GM19438 (cell line): ENCODE data around the gene TMEM26.

Experiments used
- ATAC-seq: cut with Tn5 transposase; IDR thresholded peaks from one replicate; pipeline ENCODE4 v1.9.1; 2021; ENCODE audit warnings: low read depth; ENCODE audit not compliant: unreplicated experiment

TMEM26 gene

DNA sequence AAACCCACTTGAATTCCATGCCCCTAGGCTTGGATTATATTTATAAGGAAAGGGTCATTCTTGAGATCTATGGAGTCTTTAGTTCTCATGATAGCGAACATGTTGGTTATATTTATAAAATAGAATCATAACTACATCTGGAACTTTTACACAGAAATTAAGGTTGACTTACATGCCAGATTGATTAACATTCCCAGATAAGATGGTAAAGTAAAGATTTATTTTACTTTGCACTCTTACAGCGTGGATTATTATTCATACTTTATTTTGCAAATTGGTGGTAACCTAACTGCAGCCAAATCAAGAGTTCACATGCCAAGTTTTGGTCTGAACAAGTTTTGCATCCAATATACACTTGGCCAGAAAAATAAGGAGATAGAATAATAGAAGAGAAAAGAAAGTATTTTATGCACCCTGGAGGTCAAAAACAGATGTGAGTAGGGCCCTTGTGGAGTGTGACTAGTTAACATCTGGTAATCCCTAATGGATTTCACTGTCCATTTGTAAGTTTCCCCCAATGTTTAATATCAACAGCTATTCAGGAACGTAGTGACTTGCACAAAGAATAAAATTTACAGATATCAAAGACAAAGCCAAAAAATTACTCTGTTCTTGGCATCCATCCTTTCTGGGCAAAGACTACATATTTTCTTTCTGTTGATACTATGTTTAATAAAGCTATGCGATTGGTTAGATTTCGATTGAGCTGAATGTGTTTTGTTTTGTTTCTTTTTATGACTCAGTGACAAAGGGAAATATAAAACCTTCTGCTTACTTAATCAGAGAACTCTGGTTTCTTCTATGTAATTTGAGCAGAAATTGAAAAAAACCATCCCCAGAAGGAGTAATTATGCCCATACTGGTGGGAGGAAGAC, 10.1 kb upstream of the TMEM26 start:
- ATAC-seq: no peak

DNA sequence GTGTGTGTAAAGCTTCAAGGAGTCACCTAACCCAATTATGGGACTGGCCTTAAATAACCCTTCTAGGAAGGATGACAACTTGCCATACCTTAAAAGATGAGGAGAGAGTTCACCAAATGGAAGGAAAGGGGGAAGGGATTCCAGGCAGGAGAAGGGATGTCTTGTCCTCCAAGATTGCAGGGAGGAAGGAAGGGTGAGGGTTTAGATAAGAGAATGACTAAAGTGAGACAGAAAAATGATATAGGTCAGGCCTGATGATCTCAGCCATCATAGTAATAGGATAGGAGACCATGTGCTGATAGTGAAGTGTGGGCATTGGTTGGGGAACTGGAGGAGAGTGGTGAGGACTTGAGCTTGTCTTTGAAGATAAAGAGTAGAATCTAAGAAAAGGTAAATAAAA, 7.7 kb upstream of the TMEM26 start:
- no peak for ATAC-seq

DNA sequence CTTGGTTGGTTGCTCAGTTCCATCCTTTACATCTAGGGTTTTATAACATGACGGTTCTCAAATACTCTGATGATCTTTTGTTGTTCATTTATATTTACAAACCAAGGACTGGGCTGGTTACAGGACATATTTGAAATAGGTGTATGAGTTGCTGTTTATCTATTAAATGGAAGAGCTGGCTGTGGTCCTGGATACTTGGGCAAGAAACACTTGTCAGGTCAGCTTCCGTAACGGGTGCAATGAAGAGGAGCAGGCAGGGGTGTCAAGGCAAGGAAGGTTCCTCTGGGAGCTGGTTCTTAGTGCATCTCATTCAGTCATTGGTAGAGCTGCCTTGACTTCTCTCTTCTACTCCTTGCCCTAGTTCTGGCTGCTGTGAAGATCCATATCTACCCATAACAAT, 4.8 kb upstream of the TMEM26 start:
- ATAC-seq: no peak

DNA sequence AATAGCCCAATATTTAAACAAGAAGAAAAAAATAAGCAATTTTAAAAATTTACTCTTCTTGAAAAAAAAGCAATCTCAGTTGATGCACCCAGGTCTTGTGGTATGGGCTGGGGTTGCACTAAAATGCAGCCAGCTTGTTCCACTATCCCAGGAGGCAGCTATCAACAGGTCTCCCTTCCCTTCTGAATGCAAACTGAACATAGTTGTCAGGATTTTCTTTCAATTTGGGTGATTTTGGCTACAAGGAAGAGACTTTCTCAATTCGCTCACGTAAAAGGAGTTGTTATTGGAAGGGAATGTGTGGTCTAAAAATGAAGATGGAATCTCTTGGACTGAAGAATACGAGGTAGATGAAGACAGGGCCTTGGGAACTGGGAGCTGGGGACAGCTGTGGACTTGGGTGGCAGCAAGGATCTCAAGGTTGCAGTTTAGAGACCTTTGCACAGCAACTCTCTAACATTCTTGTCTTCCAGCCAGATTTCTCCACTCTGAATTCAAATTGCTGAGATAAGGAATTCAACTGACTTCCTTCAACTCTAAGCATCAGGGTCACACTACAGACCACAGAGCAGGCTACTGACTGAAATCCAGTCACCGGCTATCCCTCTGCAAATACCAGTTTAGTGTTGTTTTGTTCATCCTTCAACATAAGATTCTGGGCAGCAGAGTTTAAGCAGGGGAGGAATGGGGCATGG, 3.1 kb upstream of the TMEM26 start:
- ATAC-seq: no peak

DNA sequence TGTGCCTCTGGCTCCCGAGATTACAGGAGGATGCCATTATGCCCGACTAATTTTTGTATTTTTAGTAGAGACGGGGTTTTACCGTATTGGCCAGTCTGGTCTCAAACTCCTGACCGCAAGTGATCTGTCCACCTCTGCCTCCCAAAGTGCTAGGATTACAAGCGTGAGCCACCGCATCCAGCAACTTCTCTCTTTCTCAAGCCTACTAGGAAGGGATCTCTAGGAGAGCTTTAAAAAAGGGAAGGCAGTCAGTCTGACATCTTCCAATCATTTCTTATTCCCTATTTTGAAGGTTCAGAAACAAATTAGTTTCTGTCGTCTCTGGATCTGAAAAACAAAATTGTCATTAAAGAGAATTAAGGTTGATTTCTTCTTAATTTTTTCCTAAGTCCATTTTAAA, 2.5 kb upstream of the TMEM26 start:
- ATAC-seq: no peak

DNA sequence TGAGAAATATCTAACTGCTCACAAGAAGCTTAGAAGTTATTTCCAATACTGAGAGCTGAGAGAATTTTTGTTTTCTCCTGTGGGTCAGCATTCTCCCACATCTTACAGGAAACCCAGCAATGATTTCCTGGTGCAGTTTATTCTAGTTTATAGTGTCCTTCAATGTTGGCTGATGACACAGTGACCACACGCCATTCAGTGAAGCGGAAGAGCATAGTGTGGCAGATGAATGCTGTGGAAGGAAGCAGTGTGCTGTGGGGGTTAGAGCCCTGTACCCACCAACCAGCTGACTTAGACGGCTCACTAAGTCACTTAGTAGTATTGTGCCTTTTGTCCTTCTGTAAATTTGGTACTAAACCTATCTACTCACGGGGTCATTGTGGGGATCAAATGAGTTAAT, 1.4 kb upstream of the TMEM26 start:
- ATAC-seq: no peak

DNA sequence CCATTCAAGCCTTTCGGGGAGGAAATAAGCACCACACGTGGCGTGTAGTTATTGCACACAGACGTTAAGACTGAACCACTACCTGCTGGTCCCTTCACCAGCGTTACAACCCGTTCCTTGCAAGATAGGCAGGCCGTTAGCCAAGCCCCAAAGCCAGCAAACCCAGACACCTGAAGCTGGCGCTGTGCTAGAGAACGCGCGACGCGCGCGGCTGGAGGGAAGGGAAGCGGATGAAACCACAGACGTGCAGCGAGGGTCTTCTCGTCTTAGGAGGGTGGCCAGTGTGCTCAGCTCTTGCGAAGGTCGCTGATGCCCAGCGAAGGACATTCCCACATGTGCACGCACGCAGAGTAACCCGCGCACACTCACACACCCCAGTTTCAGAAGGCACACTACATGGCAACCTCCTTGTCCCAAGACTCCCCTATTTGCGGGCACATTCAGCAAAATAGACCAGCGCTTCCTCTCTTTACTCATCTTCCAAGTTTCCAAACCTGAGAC, 980 bp downstream of the TMEM26 start:
- ATAC-seq: no peak

DNA sequence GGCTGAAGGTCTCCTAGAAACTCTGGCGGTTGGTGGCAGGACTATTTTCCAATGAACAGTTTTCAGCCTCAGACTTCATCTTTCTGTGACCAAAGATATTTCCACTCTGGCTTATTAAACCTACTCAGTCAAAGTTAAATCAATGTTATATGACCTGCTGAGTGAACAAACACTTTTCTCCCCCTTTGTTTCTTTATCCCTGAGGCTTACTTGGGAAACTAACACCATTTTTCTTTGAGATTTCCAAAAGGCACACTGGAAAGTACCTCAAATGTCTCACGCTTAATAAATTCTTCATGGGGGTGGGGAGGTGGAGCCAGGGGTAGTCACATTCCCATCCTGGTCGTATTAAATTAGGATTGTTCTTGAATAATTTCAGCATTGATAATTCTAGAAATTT, 1.8 kb downstream of the TMEM26 start:
- no peak for ATAC-seq

DNA sequence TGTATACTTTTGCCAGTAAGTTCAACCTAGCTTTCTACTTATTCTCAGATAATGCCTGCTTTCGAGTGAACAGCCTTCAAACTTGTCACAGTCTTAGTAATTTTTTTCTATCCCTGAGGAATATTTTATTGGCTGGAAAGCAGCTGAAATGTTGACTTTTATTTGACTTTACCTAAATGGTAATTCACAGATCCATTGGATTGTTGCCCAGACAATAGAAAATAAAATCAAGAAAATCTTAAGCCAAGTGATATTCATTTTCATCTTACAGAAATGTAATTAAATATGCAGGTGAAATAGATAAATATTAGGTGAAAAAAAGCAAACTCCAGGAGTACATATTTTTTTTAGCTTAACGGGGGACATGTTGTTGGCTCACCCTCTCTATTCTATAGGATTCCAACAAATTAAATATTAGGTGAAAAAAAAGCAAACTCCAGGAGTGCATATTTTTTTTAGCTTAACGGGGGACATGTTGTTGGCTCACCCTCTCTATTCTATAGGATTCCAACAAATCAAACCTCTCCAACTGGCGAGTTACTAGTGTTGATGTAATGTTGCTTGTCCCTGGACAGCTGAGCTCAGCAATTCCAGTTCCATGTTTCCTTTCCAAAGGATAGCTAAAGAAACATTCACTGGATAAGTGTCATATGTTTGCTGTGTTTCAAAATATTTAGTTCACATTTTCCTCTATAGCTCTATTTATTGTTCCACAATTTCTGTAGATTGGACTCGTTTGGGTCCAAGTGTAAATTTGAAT, 4.2 kb downstream of the TMEM26 start:
- no peak for ATAC-seq

DNA sequence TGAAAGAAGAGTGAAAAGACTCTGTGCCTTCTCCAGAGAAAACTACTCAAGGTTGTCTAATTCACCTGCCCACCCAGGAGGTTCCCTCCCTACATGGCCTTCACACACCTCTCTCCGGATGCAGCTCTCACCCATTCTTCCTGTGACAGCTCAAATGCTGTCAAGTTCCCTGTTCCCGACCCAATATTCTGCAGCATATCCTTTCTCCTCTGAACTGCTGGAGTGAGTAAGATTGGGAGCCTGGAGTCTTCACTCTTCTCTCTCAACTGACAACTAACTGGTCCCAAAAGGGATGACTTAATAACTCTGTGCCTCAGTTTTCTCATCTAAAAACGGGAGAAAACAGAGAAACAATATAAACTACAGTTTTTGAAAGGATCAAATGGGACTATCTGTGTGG, 5.1 kb downstream of the TMEM26 start:
- no peak for ATAC-seq

DNA sequence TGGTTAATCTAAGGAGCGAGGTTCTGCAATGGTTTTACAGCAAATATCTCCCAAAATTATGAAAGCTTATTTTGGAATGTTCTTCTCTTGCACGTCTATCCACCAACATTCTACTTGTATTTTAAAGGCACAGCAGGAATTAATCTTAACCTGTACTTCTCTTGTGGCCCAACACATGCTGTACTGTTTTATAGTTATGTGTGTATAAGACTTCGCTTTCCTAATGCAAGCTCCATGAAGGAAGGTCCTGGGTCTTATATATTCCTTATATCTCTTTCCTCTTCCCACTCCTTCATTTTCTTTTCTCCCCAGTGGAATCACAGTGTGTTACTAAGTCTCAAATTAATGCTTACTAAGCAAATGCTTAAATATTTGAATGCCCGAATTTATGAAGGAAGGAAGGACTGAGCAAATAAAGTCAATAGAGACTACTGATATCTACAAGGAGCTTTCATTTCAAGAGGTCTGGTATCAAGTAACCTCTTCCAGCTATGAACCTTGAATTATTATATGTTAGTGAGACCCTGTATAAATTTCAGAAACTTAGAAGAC, 14.0 kb downstream of the TMEM26 start:
- no peak for ATAC-seq

DNA sequence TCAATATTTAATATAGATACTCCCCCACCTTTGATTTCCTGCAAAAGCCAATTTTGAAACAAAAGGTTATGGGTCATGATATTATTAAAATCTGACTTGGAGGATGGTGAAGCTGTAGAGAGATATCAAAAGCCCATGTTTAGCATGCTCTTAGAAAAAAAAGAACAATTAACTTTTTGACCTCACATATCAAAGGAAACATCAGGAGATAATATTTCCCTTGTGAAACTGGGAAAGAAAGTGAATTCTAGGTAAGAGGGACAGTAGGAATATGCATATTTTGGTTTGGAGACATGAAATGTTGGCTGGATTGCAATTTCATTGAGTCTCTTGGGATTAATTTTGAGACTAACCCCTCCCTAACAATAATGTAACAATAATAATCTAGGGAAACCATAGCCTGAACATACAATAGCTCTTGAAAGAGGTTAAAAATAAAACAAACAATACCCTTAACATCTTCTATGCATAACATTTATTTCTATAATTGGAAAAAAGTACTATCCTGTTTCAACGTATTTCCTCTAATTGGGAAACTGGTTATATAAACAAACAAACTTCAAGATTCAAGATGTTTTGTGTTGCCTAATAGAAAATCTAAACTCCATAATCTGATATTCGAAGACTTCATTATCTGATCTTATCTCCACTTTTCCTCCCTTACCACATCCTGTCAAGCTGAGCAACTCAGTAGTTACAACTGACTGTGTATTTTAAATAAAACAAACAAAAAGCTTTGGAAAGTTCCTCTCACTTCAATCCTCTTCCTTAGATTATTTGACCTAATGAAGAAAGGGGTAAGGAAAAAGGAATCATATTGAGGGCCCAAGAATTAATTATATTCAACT, 14.8 kb downstream of the TMEM26 start:
- ATAC-seq: no peak

DNA sequence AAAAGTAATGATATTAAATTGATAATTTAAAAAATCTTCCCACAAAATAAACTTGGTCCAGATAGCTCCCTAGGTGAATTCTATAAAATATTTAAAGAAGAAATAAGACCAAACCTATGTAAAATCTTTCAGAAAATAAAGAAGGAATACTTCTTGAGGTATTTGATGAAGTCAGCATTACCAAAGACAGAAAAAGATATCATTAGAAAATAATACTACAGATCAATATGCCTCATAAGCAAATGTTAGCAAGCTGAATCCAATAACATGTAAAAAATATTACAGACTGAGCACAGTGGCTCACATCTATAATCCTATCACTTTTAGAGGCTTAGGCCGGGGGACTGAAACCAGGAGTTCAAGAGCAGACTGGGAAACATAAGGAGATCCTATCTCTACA, 30.0 kb downstream of the TMEM26 start:
- no peak for ATAC-seq

DNA sequence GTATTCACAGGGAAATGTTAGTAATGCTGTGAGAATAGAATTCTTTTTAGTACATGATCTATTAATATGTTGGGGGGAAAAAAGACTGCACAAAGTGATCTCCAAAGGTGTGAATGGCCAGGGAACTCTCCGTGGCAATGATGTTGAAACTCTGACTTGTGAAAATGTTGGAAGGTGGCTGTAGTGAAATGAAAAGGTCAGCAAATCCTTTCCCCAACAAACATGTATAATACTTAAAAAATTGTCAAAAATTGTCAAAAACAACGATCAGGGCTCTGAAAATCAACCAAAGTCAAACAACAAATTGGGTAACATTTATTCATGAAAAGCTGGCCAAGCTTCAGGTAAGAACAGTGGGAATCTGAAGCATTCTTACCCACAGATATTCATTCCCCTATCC, 35.5 kb downstream of the TMEM26 start:
- no peak for ATAC-seq

DNA sequence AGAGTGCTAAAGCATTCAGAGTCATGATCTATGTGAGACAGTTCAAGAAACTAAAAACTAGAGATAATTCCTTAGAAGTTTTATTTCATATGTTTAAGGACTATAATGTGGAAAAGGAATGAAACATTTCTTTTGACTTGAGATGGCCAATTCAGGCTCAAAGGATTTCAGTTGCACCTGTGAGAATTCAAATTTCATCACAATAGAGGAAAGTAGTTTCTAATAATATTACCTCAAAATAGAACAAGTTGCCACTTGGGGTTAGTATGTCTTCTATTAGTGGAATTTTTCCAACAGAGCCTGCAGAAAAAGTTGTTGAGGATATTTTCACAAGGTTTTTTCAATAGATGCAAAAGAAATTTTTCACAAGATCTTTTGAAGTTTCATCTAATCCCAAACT, 37.4 kb downstream of the TMEM26 start:
- ATAC-seq: no peak

DNA sequence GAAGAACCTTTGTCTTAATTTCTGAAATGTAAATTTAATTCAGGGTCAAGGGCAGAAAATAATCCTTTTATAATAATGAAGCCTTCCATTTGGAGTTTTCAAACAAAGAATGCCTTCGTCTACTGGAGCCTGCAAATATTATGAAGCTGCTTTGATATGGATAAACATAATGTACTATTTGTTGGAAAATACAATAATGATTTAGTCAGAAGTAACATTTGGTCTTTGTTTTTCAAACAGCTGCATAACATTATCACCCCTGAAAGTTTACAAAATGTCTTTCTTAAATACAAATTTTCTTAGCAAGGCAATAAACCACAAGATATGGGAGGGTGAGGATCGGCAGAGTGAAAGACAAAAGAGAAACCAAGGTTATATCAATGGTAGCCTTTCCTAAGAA, 41.5 kb downstream of the TMEM26 start:
- ATAC-seq: no peak

DNA sequence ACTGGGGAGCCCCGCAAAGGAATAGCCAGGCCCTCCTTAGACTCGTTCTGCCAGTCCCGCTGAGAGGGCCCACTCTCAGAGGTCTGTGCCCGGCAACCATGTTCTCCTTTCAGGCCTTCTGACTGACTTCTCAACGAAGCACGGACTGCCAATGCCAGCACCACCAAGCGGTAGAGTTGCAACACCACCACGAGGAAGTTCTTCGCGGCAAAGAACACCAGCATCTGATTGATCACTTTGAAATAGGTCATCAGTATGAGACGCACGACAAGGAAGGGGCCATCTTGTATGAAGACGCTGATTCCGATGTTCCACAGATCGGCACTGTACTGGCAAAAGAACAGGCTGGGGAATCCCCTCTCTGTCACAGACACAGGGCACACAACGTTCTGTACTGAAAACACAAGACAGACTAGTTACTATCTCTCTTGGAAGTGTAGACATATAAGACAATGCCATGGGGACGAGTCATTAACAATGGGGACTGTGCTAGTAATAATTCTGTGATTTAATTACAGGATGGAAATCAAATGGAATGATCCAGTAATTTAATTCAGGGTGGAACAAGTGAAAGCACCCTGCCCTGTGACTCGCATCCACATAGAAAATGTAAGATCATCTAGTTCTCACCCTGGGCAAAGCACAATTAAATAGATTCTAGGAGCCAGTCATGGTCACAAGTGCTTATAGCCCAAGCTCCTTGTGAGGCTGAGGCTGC, 42.7 kb downstream of the TMEM26 start:
- no peak for ATAC-seq

DNA sequence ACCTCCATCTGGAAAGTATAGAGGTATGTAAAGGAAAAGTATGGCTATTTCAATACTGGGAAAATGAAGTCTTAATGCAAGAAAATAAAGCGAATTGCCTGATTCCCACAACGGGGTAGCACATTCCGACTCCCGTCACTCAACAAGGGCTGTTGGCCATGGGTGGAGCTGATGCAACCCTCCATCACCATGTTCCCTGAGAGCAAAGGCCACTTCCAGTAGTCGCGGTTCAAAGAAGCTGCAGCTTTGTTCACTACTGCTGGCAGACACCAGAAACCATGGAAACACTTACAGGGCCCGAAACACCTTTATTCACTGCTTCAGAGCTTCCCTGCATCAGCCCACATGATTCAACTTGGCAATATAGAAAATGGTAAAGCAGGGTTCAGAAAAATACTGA, 44.0 kb downstream of the TMEM26 start:
- no peak for ATAC-seq

DNA sequence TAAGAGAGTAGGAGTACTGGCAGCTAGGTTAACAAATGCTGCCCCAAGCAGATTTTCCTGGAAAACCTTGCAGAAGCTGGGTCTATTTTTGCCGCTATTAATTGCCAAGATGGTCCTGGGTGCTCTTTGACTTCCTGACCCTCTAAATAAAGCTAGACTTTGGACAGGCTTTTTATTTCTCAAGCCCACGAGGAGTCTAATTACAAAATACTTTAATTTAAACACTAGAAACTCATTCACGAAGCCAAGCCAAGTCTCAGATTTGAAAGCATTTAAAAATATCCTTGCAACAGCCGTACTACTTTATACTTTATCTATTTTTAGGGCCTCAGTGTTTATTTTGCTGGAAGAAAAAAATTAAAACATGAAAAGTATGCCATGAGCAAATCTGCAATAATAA, 45.1 kb downstream of the TMEM26 start:
- no peak for ATAC-seq
